Measurements from ENCODE around the gene TBPL1. TPM values are rescaled to one million over a fixed set of nuclear protein-coding genes. Genes with fewer than 3 reads are reported as not detected.
A peak's percentile ranks its signal among the peaks of the same experiment; 100 is the strongest.
"Not testable (repeated sequence)": the region's sequence is repeated elsewhere in the genome, so short reads cannot be mapped to it uniquely, and the experiment has no call there.

Gene TBPL1
- total and polyA plus RNA-seq, 2 experiments from 2014 or later: 14.7 to 32.1 TPM

DNA sequence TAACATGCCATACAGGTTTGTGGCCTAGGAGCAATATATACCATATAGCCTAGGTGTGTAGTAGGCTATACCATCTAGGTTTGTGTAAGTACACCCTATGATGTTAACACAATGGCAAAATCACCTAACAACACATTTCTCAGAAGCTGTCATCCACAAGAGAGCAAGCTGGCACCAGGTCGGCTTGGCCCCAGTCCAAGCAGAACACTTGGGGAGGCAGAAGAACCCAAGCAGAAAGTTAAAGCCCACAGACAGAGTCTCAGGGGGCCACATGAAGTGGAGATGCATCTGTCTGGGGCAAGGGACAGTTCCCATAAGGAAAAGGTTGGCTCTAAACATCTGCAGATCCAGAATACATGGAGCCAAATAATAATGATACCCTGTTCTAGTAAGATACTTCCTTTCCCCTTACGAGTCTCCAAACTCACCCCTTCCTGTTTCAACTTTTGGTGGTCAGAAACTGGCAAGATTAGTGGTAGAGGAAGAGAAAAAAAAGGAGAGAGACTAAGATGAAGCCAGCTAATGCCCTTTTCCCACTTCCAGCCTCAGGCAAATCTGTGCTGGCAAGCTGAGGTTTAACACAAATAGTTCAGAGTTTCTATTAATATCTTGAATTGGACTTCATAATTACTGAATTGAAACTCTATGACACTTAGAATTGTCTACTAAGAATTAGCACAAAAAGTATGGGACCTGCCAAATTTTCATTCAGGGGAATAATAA is 34.7 kb upstream of the TBPL1 start:
- Histone ChIP-seq H3K9me3 (ENCODE audit: low read depth) (no peaks in the 10 kb centered on the region), H3K36me3 (no peaks in the 10 kb centered on the region), H3K27me3 (peaks cover 3% of the 10 kb centered on the region), H3K27ac (no peak overlapping the region), H3K4me1 (ENCODE audit: low read depth) (no peaks in the 10 kb centered on the region), H3K4me3 (no peak overlapping the region)
- TF ChIP-seq, protein P1, sequence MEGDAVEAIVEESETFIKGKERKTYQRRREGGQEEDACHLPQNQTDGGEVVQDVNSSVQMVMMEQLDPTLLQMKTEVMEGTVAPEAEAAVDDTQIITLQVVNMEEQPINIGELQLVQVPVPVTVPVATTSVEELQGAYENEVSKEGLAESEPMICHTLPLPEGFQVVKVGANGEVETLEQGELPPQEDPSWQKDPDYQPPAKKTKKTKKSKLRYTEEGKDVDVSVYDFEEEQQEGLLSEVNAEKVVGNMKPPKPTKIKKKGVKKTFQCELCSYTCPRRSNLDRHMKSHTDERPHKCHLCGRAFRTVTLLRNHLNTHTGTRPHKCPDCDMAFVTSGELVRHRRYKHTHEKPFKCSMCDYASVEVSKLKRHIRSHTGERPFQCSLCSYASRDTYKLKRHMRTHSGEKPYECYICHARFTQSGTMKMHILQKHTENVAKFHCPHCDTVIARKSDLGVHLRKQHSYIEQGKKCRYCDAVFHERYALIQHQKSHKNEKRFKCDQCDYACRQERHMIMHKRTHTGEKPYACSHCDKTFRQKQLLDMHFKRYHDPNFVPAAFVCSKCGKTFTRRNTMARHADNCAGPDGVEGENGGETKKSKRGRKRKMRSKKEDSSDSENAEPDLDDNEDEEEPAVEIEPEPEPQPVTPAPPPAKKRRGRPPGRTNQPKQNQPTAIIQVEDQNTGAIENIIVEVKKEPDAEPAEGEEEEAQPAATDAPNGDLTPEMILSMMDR (IDR thresholded peaks at IDR 0.05; ENCODE audit: low read depth, low read length): no peak
- no peak for DNase-seq (ENCODE audit: low read depth in 1 of 2, low spot score in 1 of 2)

- Histone ChIP-seq H3K9me3 (ENCODE audit: low read depth) (no peaks in the 10 kb centered on the region), H3K4me3 (no peak overlapping the region), H3K4me1 (ENCODE audit: low read depth) (no peaks in the 10 kb centered on the region), H3K27me3 (peaks cover 3% of the 10 kb centered on the region), H3K36me3 (no peaks in the 10 kb centered on the region), H3K27ac (no peak overlapping the region)
- DNase-seq (ENCODE audit: low read depth in 1 of 2, low spot score in 1 of 2): no peak
- TF ChIP-seq, protein P1 (IDR thresholded peaks at IDR 0.05; ENCODE audit: low read depth, low read length): no peak
Observed at GRCh38 chr6:133919362-133919761, 33.7 kb upstream of the TBPL1 start.

GRCh38 chr6:133921249-133921859 is 31.7 kb upstream of the TBPL1 start:
- Histone ChIP-seq H3K4me3 (no peak overlapping the region), H3K36me3 (no peaks in the 10 kb centered on the region), H3K9me3 (ENCODE audit: low read depth) (no peaks in the 10 kb centered on the region), H3K27ac (no peak overlapping the region), H3K27me3 (no peaks in the 10 kb centered on the region), H3K4me1 (ENCODE audit: low read depth) (no peaks in the 10 kb centered on the region)
- DNase-seq (ENCODE audit: low read depth in 1 of 2, low spot score in 1 of 2): peak; percentile 88
- TF ChIP-seq, protein P1 (IDR thresholded peaks at IDR 0.05; ENCODE audit: low read depth, low read length): peak; percentile 83

GRCh38 chr6:133923938-133924593 is 29.0 kb upstream of the TBPL1 start:
- DNase-seq (ENCODE audit: low read depth in 1 of 2, low spot score in 1 of 2): peak; percentile 77 to 89
- H3K4me3 ChIP-seq: no peak overlapping the region
- no peaks in the 10 kb centered on the region for H3K9me3 ChIP-seq (ENCODE audit: low read depth)
- TF ChIP-seq, protein P1 (IDR thresholded peaks at IDR 0.05; ENCODE audit: low read depth, low read length): peak; percentile 81
- no peaks in the 10 kb centered on the region for H3K36me3 ChIP-seq
- no peak overlapping the region for H3K27ac ChIP-seq
- no peaks in the 10 kb centered on the region for H3K4me1 ChIP-seq (ENCODE audit: low read depth)
- H3K27me3 ChIP-seq: no peaks in the 10 kb centered on the region

DNA sequence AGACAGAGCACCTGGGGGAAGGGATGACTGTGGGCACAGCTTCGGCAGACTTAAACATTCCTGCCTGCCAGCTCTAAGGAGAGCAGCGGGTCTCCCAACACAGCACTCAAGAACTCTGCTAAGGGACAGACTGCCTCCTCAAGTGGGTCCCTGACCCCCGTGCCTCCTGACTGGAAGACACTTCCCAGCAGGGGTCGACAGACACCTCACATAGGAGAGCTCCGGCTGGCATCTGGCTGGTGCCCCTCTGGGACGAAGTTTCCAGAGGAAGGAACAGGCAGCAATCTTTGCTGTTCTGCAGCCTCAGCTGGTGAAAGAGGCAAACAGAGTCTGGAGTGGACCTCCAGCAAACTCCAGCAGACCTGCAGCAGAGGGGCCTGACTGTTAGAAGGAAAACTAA is 21.8 kb upstream of the TBPL1 start:
- H3K4me1 ChIP-seq (ENCODE audit: low read depth); DNase-seq (ENCODE audit: low read depth in 1 of 2, low spot score in 1 of 2); H3K4me3 ChIP-seq; H3K27ac ChIP-seq; H3K27me3 ChIP-seq; H3K36me3 ChIP-seq; H3K9me3 ChIP-seq (ENCODE audit: low read depth): not testable (repeated sequence)

- not testable (repeated sequence) for H3K4me3 ChIP-seq; H3K27me3 ChIP-seq; H3K27ac ChIP-seq; H3K9me3 ChIP-seq (ENCODE audit: low read depth); DNase-seq (ENCODE audit: low read depth in 1 of 2, low spot score in 1 of 2); H3K36me3 ChIP-seq; H3K4me1 ChIP-seq (ENCODE audit: low read depth)
Observed at GRCh38 chr6:133936352-133936751, 16.7 kb upstream of the TBPL1 start.

Measured in cardiac muscle cell (in vitro differentiated cells and primary cell).